Hepatocyte (in vitro differentiated cells): ENCODE results near the gene PSMD5. TPM values are rescaled to one million over a fixed set of nuclear protein-coding genes. Genes with fewer than 3 reads are reported as not detected.

Experiments
- DNase-seq: peaks from one replicate; pipeline ENCODE4 v3.0.0-alpha.2; 2016; ENCODE audit warnings: low spot score
- H2AFZ ChIP-seq: fragments of 200-600 bp; sonication (generic); 2 replicates; pipeline ENCODE4 v1.6.0; 2016; ENCODE audit warnings: antibody characterized with exemption, mild to moderate bottlenecking
- H3K27ac ChIP-seq: fragments of 200-600 bp; sonication (generic); 2 replicates; pipeline ENCODE4 v1.5.1; 2016; ENCODE audit warnings: mild to moderate bottlenecking
- H3K27me3 ChIP-seq: fragments of 200-600 bp; sonication (generic); 2 replicates; pipeline ENCODE4 v1.6.1; 2016
- H3K36me3 ChIP-seq: fragments of 200-600 bp; sonication (generic); replicated peaks from 2 replicates; pipeline ENCODE4 v1.5.1; 2016; ENCODE audit warnings: low read depth; ENCODE audit not compliant: insufficient read depth
- H3K4me1 ChIP-seq: fragments of 200-600 bp; sonication (generic); 2 replicates; pipeline ENCODE4 v1.5.1; 2016; ENCODE audit warnings: mild to moderate bottlenecking, moderate library complexity; ENCODE audit not compliant: insufficient read depth
- H3K4me2 ChIP-seq: fragments of 200-600 bp; sonication (generic); 2 replicates; pipeline ENCODE4 v1.6.0; 2016
- H3K4me3 ChIP-seq: fragments of 200-600 bp; sonication (generic); 2 replicates; pipeline ENCODE4 v1.5.1; 2016; ENCODE audit warnings: mild to moderate bottlenecking
- H3K79me2 ChIP-seq: fragments of 200-600 bp; sonication (generic); 2 replicates; pipeline ENCODE4 v1.6.0; 2017; ENCODE audit warnings: mild to moderate bottlenecking
- H3K9me2 ChIP-seq: fragments of 200-600 bp; sonication (generic); replicated peaks from 2 replicates; pipeline ENCODE4 v1.6.0; 2017; ENCODE audit warnings: mild to moderate bottlenecking; ENCODE audit not compliant: insufficient read depth
- H3K9me3 ChIP-seq: fragments of 200-600 bp; sonication (generic); 2 replicates; pipeline ENCODE4 v1.5.1; 2016; ENCODE audit warnings: low read depth, mild to moderate bottlenecking
- H4K20me1 ChIP-seq: fragments of 200-600 bp; sonication (generic); 2 replicates; pipeline ENCODE4 v1.6.0; 2016; ENCODE audit warnings: mild to moderate bottlenecking; ENCODE audit not compliant: insufficient read depth, poor library complexity, severe bottlenecking
- CTCF ChIP-seq: fragments of 200-600 bp; sonication (generic); IDR thresholded peaks from 2 replicates; pipeline ENCODE4 v1.5.1; 2016; ENCODE audit warnings: antibody characterized with exemption, mild to moderate bottlenecking; ENCODE audit not compliant: poor library complexity
- EZH2 ChIP-seq: fragments of 200-600 bp; sonication (generic); IDR thresholded peaks from 2 replicates; pipeline ENCODE4 v1.6.1; 2016; ENCODE audit warnings: antibody characterized with exemption, mild to moderate bottlenecking, borderline replicate concordance
- EZH2phosphoT487 ChIP-seq: fragments of 200-600 bp; sonication (generic); IDR thresholded peaks from one replicate; pipeline ENCODE4 v1.6.1; 2018; ENCODE audit warnings: antibody characterized with exemption, mild to moderate bottlenecking, low read depth, moderate library complexity; ENCODE audit not compliant: unreplicated experiment, severe bottlenecking
- WGBS: methylation state at CpG from one replicate; pipeline ENCODE4 v1.1.6; 2016; ENCODE audit warnings: low lambda C conversion rate; ENCODE audit errors: missing lambda C conversion rate; 5-methylcytosine and 5-hydroxymethylcytosine counted together
- polyA plus RNA-seq: library from polyadenylated mRNA; unstranded; fragments of >200 nt; fragmentation: Nextera tagmentation; extraction: Ambion mirVana; gene quantifications from 2 replicates; pipeline ENCODE4 v1.2.1, GENCODE V29; 2016
- total RNA-seq: library from RNA; depleted of rRNA; stranded (reverse); fragments of >200 nt; gene quantifications from 2 replicates; pipeline ENCODE4 v1.2.3, GENCODE V29; 2014

PSMD5 gene
- total and polyA plus RNA-seq, 2 experiments from 2014 or later: 10.4 to 14.7 TPM

GRCh38 chr9:120768247-120768646 lies 74.5 kb downstream of the PSMD5 start:
- H3K4me2 ChIP-seq: peak overlapping the region; percentile 21
- 85% methylated on average over 4 of the region's 4 CpGs for WGBS

GRCh38 chr9:120767451-120767850 lies 75.3 kb downstream of the PSMD5 start:
- DNase-seq: no peak
- Histone ChIP-seq H2AFZ (no peak overlapping the region), H3K27ac (peak overlapping the region; percentile 55), H3K4me2 (peak overlapping the region; percentile 22), H3K4me1 (peaks cover 40% of the 10 kb centered on the region), H3K36me3 (no peaks in the 10 kb centered on the region), H3K79me2 (peaks cover 14% of the 10 kb centered on the region), H3K9me3 (no peaks in the 10 kb centered on the region), H3K9me2 (no peaks in the 10 kb centered on the region), H3K4me3 (no peak overlapping the region), H3K27me3 (no peaks in the 10 kb centered on the region), H4K20me1 (no peaks in the 10 kb centered on the region)
- TF ChIP-seq EZH2phosphoT487 (no peak), EZH2 (no peak), CTCF (no peak)
- WGBS: 75% methylated on average over 3 of the region's 3 CpGs

More at GRCh38 chr9:120768247-120768646, 74.5 kb downstream of the PSMD5 start:
- no peak overlapping the region for H3K4me3 ChIP-seq
- H3K27ac ChIP-seq: peak overlapping the region; percentile 55
- no peaks in the 10 kb centered on the region for H3K9me3 ChIP-seq
- H3K9me2 ChIP-seq: no peaks in the 10 kb centered on the region
- no peaks in the 10 kb centered on the region for H3K36me3 ChIP-seq
- H3K79me2 ChIP-seq: peaks cover 14% of the 10 kb centered on the region
- no peaks in the 10 kb centered on the region for H3K27me3 ChIP-seq
- TF ChIP-seq EZH2: no peak
- TF ChIP-seq CTCF: no peak
- TF ChIP-seq EZH2phosphoT487: no peak
- no peaks in the 10 kb centered on the region for H4K20me1 ChIP-seq
- no peak overlapping the region for H2AFZ ChIP-seq
- DNase-seq: no peak
- peaks cover 40% of the 10 kb centered on the region for H3K4me1 ChIP-seq

Other genes starting within 250 kb of the PSMD5 start
- gene MEGF9, start 128.5 kb downstream of the PSMD5 start, total RNA-seq: 23.9 and 27.4 TPM in 2 replicates
- 6.4 and 10.3 TPM in 2 replicates for gene MEGF9, start 128.5 kb downstream of the PSMD5 start, polyA plus RNA-seq
- 52.0 and 54.5 TPM in 2 replicates for gene FBXW2, start 49.5 kb downstream of the PSMD5 start, total RNA-seq
- 30.1 and 34.6 TPM in 2 replicates for gene FBXW2, start 49.5 kb downstream of the PSMD5 start, polyA plus RNA-seq
- 33.7 and 34.8 TPM in 2 replicates for gene PHF19, start 34.3 kb upstream of the PSMD5 start, total RNA-seq
- 25.4 and 30.9 TPM in 2 replicates for gene PHF19, start 34.3 kb upstream of the PSMD5 start, polyA plus RNA-seq
- 4.0 and 5.4 TPM in 2 replicates for gene TRAF1, start 83.9 kb upstream of the PSMD5 start, total RNA-seq
- gene TRAF1, start 83.9 kb upstream of the PSMD5 start, polyA plus RNA-seq: 2.2 and 3.3 TPM in 2 replicates
- 50.3 and 55.4 TPM in 2 replicates for gene C5, start 207.4 kb upstream of the PSMD5 start, total RNA-seq
- gene C5, start 207.4 kb upstream of the PSMD5 start, polyA plus RNA-seq: 9.4 and 13.8 TPM in 2 replicates
- gene CNTRL, start 232.0 kb upstream of the PSMD5 start, total RNA-seq: 7.9 and 10.8 TPM in 2 replicates
- 3.4 and 4.3 TPM in 2 replicates for gene CNTRL, start 232.0 kb upstream of the PSMD5 start, polyA plus RNA-seq